A549 (cell line): Measurements from ENCODE around the gene RPL39L. TPM values are rescaled to one million over a fixed set of nuclear protein-coding genes. Genes with fewer than 3 reads are reported as not detected.

Source experiments
- ATAC-seq, 2 experiments: fragments of 200-7000 bp in 1 of 2; fragments of >200 bp in 1 of 2; cut with Nextera tagmentation in 1 of 2; cut with Tn5 transposase in 1 of 2; 3 replicates each; pipeline versions ENCODE4 v1.8.0 to v1.9.1; 2018 to 2020; ENCODE audit warnings: mild to moderate bottlenecking in 1 of 2, moderate library complexity in 1 of 2
- CTCF ChIA-PET: fragments of 300-600 bp; sonication (Branson Sonifier 250); formaldehyde crosslinking; extraction: SDS; loops from one replicate; lab custom pipeline; 2021; ENCODE audit warnings: antibody characterized with exemption, inconsistent platforms; lab: Yijun Ruan, JAX
- POLR2A ChIA-PET: fragments of 350-600 bp; formaldehyde crosslinking; extraction: SDS; loops from one replicate; lab custom pipeline; 2021; ENCODE audit warnings: antibody characterized with exemption, inconsistent platforms; lab: Yijun Ruan, JAX
- DNase-seq, 2 experiments: peaks; one replicate each; pipeline versions ENCODE4 v3.0.0 to v3.0.0-alpha.2; 2011 to 2016; ENCODE audit warnings: low read depth in 1 of 2, low spot score in 1 of 2
- FAIRE-seq: peaks from 2 replicates; lab custom pipeline; 2011; peaks lifted over from hg19 to GRCh38; lab: Jason Lieb, UNC
- H3K27ac ChIP-seq, 2 experiments: fragments of >200 bp; sonication (Bioruptor Twin); formaldehyde crosslinking; 3 replicates each; pipeline ENCODE4 v1.5.1; 2016 to 2017
- H3K4me1 ChIP-seq: fragments of >200 bp; sonication (Bioruptor Twin); formaldehyde crosslinking; 3 replicates; pipeline ENCODE4 v1.6.1; 2016
- H3K4me2 ChIP-seq: fragments of >200 bp; sonication (Bioruptor Twin); formaldehyde crosslinking; 3 replicates; pipeline ENCODE4 v1.6.1; 2016
- H3K4me3 ChIP-seq: fragments of >200 bp; sonication (Bioruptor Twin); formaldehyde crosslinking; 3 replicates; pipeline ENCODE4 v1.5.1; 2016
- H3K9me3 ChIP-seq: fragments of >200 bp; sonication (Bioruptor Twin); formaldehyde crosslinking; 3 replicates; pipeline ENCODE4 v1.6.1; 2016
- CEBPB ChIP-seq, 2 experiments: fragments of >200 bp in 1 of 2; sonication (Bioruptor Twin) in 1 of 2; formaldehyde crosslinking in 1 of 2; IDR thresholded peaks; 2 replicates each; pipeline ENCODE4 v1.6.1; 2012 to 2016
- CHD4 ChIP-seq: fragments of 200-600 bp; sonication (generic); IDR thresholded peaks from 2 replicates; pipeline ENCODE4 v1.6.1; 2016; ENCODE audit warnings: antibody characterized with exemption, mild to moderate bottlenecking, borderline replicate concordance
- EHMT2 ChIP-seq: fragments of 200-600 bp; sonication (generic); IDR thresholded peaks from 2 replicates; pipeline ENCODE4 v1.6.1; 2016; ENCODE audit warnings: antibody characterized with exemption, low read depth, mild to moderate bottlenecking, moderate library complexity
- EP300 ChIP-seq, 2 experiments: fragments of >200 bp; sonication (Bioruptor Twin); formaldehyde crosslinking; IDR thresholded peaks; 2 replicates in 1 of 2; 3 replicates in 1 of 2; pipeline ENCODE4 v1.6.1; 2016 to 2017
- FOSB ChIP-seq: fragments of 250-450 bp; sonication (Bioruptor Pico); IDR thresholded peaks from 2 replicates; pipeline ENCODE4 v1.5.0; 2020; ENCODE audit warnings: mild to moderate bottlenecking, moderate library complexity
- FOXS1 ChIP-seq: fragments of 250-450 bp; sonication (Bioruptor Pico); IDR thresholded peaks from 2 replicates; pipeline ENCODE4 v1.5.0; 2020; ENCODE audit warnings: mild to moderate bottlenecking, moderate library complexity
- HDAC2 ChIP-seq: fragments of 200-600 bp; sonication (generic); IDR thresholded peaks from 2 replicates; pipeline ENCODE4 v1.6.1; 2016
- HEYL ChIP-seq: fragments of 250-450 bp; sonication (Bioruptor Pico); IDR thresholded peaks from 2 replicates; pipeline ENCODE4 v1.8.0; 2021; ENCODE audit warnings: mild to moderate bottlenecking, moderate library complexity
- HOXA7 ChIP-seq: fragments of 250-450 bp; sonication (Bioruptor Pico); IDR thresholded peaks from 2 replicates; pipeline ENCODE4 v1.5.0; 2020; ENCODE audit warnings: mild to moderate bottlenecking, moderate library complexity
- JUN ChIP-seq, 2 experiments: fragments of >200 bp; sonication (Bioruptor Twin); formaldehyde crosslinking; IDR thresholded peaks; 2 replicates in 1 of 2; 3 replicates in 1 of 2; pipeline ENCODE4 v1.6.1; 2016 to 2017
- JUNB ChIP-seq: fragments of >200 bp; sonication (Bioruptor Twin); formaldehyde crosslinking; IDR thresholded peaks from 2 replicates; pipeline ENCODE4 v1.6.1; 2016
- KDM1A ChIP-seq: fragments of 200-600 bp; sonication (generic); IDR thresholded peaks from 2 replicates; pipeline ENCODE4 v1.6.1; 2016; ENCODE audit warnings: low read depth, mild to moderate bottlenecking
- KDM5A ChIP-seq: fragments of 200-600 bp; sonication (generic); IDR thresholded peaks from 2 replicates; pipeline ENCODE4 v1.6.1; 2016; ENCODE audit warnings: antibody characterized with exemption, mild to moderate bottlenecking
- MAFK ChIP-seq: fragments of 450-650 bp; IDR thresholded peaks from 2 replicates; pipeline ENCODE4 v1.6.1; 2014; ENCODE audit not compliant: partially characterized antibody
- MYC ChIP-seq: IDR thresholded peaks from 2 replicates; pipeline ENCODE4 v1.6.1; 2012; ENCODE audit warnings: mild to moderate bottlenecking, inconsistent platforms, low read length, improper control_type of control experiment, borderline replicate concordance
- NR3C1 ChIP-seq: fragments of >200 bp; sonication (Bioruptor Twin); formaldehyde crosslinking; IDR thresholded peaks from 3 replicates; pipeline ENCODE4 v1.6.1; 2017
- PHF8 ChIP-seq: fragments of 200-600 bp; sonication (generic); IDR thresholded peaks from 2 replicates; pipeline ENCODE4 v1.6.1; 2016; ENCODE audit warnings: low read depth, mild to moderate bottlenecking, antibody characterized with exemption, moderate library complexity, borderline replicate concordance
- POLR2A ChIP-seq: IDR thresholded peaks from 2 replicates; pipeline ENCODE4 v1.6.1; 2012; ENCODE audit warnings: mild to moderate bottlenecking, low read length
- RAD21 ChIP-seq, 2 experiments: fragments of >200 bp in 1 of 2; sonication (Bioruptor Twin) in 1 of 2; formaldehyde crosslinking in 1 of 2; IDR thresholded peaks in 1 of 2; conservative IDR thresholded peaks in 1 of 2; 2 replicates in 1 of 2; 3 replicates in 1 of 2; pipeline ENCODE4 v1.6.1; 2012 to 2018; ENCODE audit warnings: inconsistent platforms in 1 of 2
- RNF2 ChIP-seq: fragments of 200-600 bp; sonication (generic); IDR thresholded peaks from 2 replicates; pipeline ENCODE4 v1.6.1; 2016; ENCODE audit warnings: low read depth, mild to moderate bottlenecking, antibody characterized with exemption, moderate library complexity, borderline replicate concordance
- ZFP36 ChIP-seq: fragments of 450-650 bp; IDR thresholded peaks from 2 replicates; pipeline ENCODE4 v1.6.1; 2014; ENCODE audit warnings: borderline replicate concordance; ENCODE audit not compliant: partially characterized antibody
- ZNF302 ChIP-seq: fragments of 250-450 bp; sonication (Bioruptor Pico); IDR thresholded peaks from 2 replicates; pipeline ENCODE4 v1.9.0; 2021; ENCODE audit warnings: inconsistent platforms, mild to moderate bottlenecking, moderate library complexity
- WGBS: methylation state at CpG from one replicate; pipeline ENCODE4 v1.1.6; 2017; ENCODE audit errors: missing lambda C conversion rate; 5-methylcytosine and 5-hydroxymethylcytosine counted together
- polyA plus RNA-seq, 4 experiments: library from polyadenylated mRNA; depleted of rRNA in 3 of 4; stranded (reverse); fragments of >200 nt; fragmentation: RNase III in 1 of 4; extraction: RNeasy Plus Mini Kit Qiagen cat#74134 plus additional on column Dnase treatment in 1 of 4; gene quantifications; 2 replicates in 3 of 4; 3 replicates in 1 of 4; pipeline ENCODE4 v1.2.3, GENCODE V29; 2011 to 2017
- TF ChIP-seq, protein P1 (sequence below): fragments of 250-450 bp; sonication (Bioruptor Pico); IDR thresholded peaks from 2 replicates; pipeline ENCODE4 v1.5.0; 2020; ENCODE audit warnings: low read depth, mild to moderate bottlenecking, moderate library complexity
- TF ChIP-seq, protein P2 (sequence below): fragments of >200 bp; sonication (Bioruptor Twin); formaldehyde crosslinking; IDR thresholded peaks from 3 replicates; pipeline ENCODE4 v1.6.1; 2016
- TF ChIP-seq, protein P3 (sequence below): fragments of >200 bp; sonication (Bioruptor Twin); formaldehyde crosslinking; IDR thresholded peaks from 2 replicates; pipeline ENCODE4 v1.6.1; 2016
- TF ChIP-seq, protein P4 (sequence below): fragments of 150-350 bp; IDR thresholded peaks from 2 replicates; pipeline ENCODE4 v1.6.1; 2014; ENCODE audit warnings: low read depth, mild to moderate bottlenecking, low read length
- TF ChIP-seq, protein P5 (sequence below): fragments of 200-600 bp; sonication (generic); IDR thresholded peaks from 2 replicates; pipeline ENCODE4 v1.6.1; 2016; ENCODE audit warnings: antibody characterized with exemption, mild to moderate bottlenecking, moderate library complexity
- TF ChIP-seq, protein P6 (sequence below): fragments of 450-650 bp; IDR thresholded peaks from 2 replicates; pipeline ENCODE4 v1.6.1; 2014; ENCODE audit warnings: antibody characterized with exemption
- TF ChIP-seq, protein P7 (sequence below): IDR thresholded peaks from 2 replicates; pipeline ENCODE4 v1.6.1; 2012

RPL39L gene
- polyA plus RNA-seq, 2 of the 4 experiments (the other 2 are of a cell fraction): 54.2 to 56.4 TPM

DNA sequence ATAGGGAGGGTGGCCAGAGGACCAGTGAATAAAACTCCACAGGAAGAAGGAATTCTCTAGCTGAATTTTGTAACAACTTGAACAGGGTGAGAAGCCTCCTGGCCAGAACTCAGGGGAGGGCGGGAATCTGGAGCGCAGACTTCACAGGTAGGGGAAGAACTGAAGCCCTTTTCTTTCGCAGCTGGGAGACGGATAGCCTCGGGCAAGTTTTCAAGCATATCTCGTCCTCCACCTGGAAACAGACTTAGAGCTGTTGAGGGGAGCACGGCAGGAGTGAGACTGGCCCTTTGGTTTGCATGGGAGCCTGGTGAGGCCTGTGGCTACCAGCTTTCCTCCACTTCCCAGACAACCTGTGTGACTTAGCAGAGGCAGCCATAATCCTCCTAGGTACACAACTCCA lies 10.9 kb upstream of the RPL39L start:
- CTCF ChIA-PET: interaction anchor here (0.6 to 5.0 kb wide), 3 partner anchors 11 to 468 kb away, joined by 4 to 36 read pairs (median 6); partner anchors contain the start of gene RPL39L
- ATAC-seq (no peak), DNase-seq (no peak), FAIRE-seq (no peak)
- Histone ChIP-seq H3K9me3 (no peaks in the 10 kb centered on the region), H3K4me1 (no peaks in the 10 kb centered on the region), H3K4me3 (no peak overlapping the region), H3K4me2 (no peak overlapping the region), H3K27ac (no peak overlapping the region)
- WGBS: 88% methylated on average over 7 of the region's 7 CpGs
- POLR2A ChIA-PET: no interaction called here
- TF ChIP-seq, protein P1, sequence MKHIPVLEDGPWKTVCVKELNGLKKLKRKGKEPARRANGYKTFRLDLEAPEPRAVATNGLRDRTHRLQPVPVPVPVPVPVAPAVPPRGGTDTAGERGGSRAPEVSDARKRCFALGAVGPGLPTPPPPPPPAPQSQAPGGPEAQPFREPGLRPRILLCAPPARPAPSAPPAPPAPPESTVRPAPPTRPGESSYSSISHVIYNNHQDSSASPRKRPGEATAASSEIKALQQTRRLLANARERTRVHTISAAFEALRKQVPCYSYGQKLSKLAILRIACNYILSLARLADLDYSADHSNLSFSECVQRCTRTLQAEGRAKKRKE (CRISPR knock-in tag): no peak
- TF ChIP-seq, protein P2, sequence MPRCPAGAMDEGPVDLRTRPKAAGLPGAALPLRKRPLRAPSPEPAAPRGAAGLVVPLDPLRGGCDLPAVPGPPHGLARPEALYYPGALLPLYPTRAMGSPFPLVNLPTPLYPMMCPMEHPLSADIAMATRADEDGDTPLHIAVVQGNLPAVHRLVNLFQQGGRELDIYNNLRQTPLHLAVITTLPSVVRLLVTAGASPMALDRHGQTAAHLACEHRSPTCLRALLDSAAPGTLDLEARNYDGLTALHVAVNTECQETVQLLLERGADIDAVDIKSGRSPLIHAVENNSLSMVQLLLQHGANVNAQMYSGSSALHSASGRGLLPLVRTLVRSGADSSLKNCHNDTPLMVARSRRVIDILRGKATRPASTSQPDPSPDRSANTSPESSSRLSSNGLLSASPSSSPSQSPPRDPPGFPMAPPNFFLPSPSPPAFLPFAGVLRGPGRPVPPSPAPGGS: no peak
- TF ChIP-seq EHMT2 (no peak), KDM5A (no peak), HOXA7 (no peak), JUNB (no peak), HDAC2 (no peak), ZNF302 (CRISPR knock-in tag) (no peak), RNF2 (no peak), POLR2A (no peak), PHF8 (no peak), NR3C1 (no peak), ZFP36 (no peak)
- TF ChIP-seq, protein P3, sequence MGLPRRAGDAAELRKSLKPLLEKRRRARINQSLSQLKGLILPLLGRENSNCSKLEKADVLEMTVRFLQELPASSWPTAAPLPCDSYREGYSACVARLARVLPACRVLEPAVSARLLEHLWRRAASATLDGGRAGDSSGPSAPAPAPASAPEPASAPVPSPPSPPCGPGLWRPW: no peak
- TF ChIP-seq, protein P4, sequence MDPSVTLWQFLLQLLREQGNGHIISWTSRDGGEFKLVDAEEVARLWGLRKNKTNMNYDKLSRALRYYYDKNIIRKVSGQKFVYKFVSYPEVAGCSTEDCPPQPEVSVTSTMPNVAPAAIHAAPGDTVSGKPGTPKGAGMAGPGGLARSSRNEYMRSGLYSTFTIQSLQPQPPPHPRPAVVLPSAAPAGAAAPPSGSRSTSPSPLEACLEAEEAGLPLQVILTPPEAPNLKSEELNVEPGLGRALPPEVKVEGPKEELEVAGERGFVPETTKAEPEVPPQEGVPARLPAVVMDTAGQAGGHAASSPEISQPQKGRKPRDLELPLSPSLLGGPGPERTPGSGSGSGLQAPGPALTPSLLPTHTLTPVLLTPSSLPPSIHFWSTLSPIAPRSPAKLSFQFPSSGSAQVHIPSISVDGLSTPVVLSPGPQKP: no peak
- TF ChIP-seq, protein P5, sequence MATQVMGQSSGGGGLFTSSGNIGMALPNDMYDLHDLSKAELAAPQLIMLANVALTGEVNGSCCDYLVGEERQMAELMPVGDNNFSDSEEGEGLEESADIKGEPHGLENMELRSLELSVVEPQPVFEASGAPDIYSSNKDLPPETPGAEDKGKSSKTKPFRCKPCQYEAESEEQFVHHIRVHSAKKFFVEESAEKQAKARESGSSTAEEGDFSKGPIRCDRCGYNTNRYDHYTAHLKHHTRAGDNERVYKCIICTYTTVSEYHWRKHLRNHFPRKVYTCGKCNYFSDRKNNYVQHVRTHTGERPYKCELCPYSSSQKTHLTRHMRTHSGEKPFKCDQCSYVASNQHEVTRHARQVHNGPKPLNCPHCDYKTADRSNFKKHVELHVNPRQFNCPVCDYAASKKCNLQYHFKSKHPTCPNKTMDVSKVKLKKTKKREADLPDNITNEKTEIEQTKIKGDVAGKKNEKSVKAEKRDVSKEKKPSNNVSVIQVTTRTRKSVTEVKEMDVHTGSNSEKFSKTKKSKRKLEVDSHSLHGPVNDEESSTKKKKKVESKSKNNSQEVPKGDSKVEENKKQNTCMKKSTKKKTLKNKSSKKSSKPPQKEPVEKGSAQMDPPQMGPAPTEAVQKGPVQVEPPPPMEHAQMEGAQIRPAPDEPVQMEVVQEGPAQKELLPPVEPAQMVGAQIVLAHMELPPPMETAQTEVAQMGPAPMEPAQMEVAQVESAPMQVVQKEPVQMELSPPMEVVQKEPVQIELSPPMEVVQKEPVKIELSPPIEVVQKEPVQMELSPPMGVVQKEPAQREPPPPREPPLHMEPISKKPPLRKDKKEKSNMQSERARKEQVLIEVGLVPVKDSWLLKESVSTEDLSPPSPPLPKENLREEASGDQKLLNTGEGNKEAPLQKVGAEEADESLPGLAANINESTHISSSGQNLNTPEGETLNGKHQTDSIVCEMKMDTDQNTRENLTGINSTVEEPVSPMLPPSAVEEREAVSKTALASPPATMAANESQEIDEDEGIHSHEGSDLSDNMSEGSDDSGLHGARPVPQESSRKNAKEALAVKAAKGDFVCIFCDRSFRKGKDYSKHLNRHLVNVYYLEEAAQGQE: no peak

DNA sequence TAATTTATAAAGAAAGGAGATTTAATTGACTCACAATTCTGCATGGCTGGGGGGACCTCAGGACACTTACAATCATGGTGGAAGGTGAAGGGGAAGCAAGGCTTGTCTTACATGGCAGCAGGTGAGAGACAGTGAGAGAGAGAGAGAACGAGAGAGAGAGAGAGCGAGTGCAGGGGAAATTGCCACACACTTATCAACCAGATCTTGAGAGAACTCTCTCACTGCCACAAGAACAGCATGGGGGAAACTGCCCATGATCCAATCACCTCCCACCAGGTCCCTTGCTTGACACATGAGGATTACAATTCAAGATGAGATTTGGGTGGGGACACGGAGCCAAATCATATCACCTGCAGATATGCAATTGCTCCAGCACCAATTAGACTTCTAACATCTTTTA lies 7.1 kb upstream of the RPL39L start:
- H3K9me3 ChIP-seq: no peaks in the 10 kb centered on the region
- H3K4me1 ChIP-seq: no peaks in the 10 kb centered on the region
- no peak for DNase-seq
- ATAC-seq: no peak
- TF ChIP-seq HOXA7 (no peak), CEBPB (IDR thresholded peaks at IDR 0.05) (no peak), JUN (IDR thresholded peaks at IDR 0.05) (no peak), MYC (no peak), FOXS1 (CRISPR knock-in tag) (no peak), FOSB (CRISPR knock-in tag) (no peak), HEYL (CRISPR knock-in tag) (no peak), EP300 (IDR thresholded peaks at IDR 0.05) (no peak), CHD4 (no peak), RAD21 (conservative IDR thresholded peaks at IDR 0.05 in 1 of 2, IDR thresholded peaks at IDR 0.05 in 1 of 2) (no peak), KDM1A (no peak), MAFK (no peak), NR3C1 (no peak)
- TF ChIP-seq, protein P6, sequence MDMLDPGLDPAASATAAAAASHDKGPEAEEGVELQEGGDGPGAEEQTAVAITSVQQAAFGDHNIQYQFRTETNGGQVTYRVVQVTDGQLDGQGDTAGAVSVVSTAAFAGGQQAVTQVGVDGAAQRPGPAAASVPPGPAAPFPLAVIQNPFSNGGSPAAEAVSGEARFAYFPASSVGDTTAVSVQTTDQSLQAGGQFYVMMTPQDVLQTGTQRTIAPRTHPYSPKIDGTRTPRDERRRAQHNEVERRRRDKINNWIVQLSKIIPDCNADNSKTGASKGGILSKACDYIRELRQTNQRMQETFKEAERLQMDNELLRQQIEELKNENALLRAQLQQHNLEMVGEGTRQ: no peak
- TF ChIP-seq, protein P7, sequence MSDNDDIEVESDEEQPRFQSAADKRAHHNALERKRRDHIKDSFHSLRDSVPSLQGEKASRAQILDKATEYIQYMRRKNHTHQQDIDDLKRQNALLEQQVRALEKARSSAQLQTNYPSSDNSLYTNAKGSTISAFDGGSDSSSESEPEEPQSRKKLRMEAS: no peak
- TF ChIP-seq, protein P2: no peak
- 15% methylated on average over 3 of the region's 3 CpGs for WGBS
- CTCF ChIA-PET: interaction anchor here (1.6 kb wide), 1 partner anchor 33 kb away, joined by 4 read pairs; no protein-coding TSS in a partner anchor
- POLR2A ChIA-PET: no interaction called here
- no peak for FAIRE-seq
- no peak overlapping the region for H3K4me2 ChIP-seq
- H3K4me3 ChIP-seq: no peak overlapping the region
- H3K27ac ChIP-seq: no peak overlapping the region
